Vagina (tissue), 2 donors: ENCODE data around the gene URAD. TPM values are rescaled to one million over a fixed set of nuclear protein-coding genes. Genes with fewer than 3 reads are reported as not detected.

Experiments used
- DNase-seq, 2 donors: peaks; one replicate each; pipeline ENCODE4 v3.0.0-alpha.2; 2017; ENCODE audit errors: extremely low spot score in 2 of 2
- H3K27ac ChIP-seq: fragments of 200-600 bp; sonication (generic); one replicate; pipeline ENCODE4 v1.5.1; 2019
- H3K27me3 ChIP-seq: fragments of 200-600 bp; sonication (generic); one replicate; pipeline ENCODE4 v1.5.1; 2019
- H3K36me3 ChIP-seq, 2 donors: fragments of 200-600 bp; sonication (generic); one replicate each; pipeline ENCODE4 v1.5.1; 2017 to 2019
- H3K4me1 ChIP-seq: fragments of 200-600 bp; sonication (generic); one replicate; pipeline ENCODE4 v1.5.1; 2019
- H3K4me3 ChIP-seq, 2 donors: fragments of 200-600 bp; sonication (generic); 1 replicate in 1 of 2; 2 replicates in 1 of 2; pipeline ENCODE4 v1.5.1; 2016 to 2019
- H3K9me3 ChIP-seq: fragments of 200-600 bp; sonication (generic); one replicate; pipeline ENCODE4 v1.5.1; 2019
- CTCF ChIP-seq, 3 experiments: fragments of 450-650 bp in 2 of 3; fragments of 200-600 bp in 1 of 3; sonication (generic) in 1 of 3; IDR thresholded peaks; one replicate each; pipeline ENCODE4 v1.5.1; 2017 to 2019; ENCODE audit warnings: antibody characterized with exemption in 3 of 3, mild to moderate bottlenecking in 2 of 3, moderate library complexity in 2 of 3
- POLR2A ChIP-seq, 2 donors: fragments of 450-650 bp; IDR thresholded peaks; one replicate each; pipeline ENCODE4 v1.6.1; 2017; ENCODE audit warnings: antibody characterized with exemption in 2 of 2, mild to moderate bottlenecking in 2 of 2, moderate library complexity in 2 of 2
- POLR2AphosphoS5 ChIP-seq, 2 donors: sonication (generic); formaldehyde crosslinking; IDR thresholded peaks; one replicate each; pipeline ENCODE4 v1.9.0; 2017; ENCODE audit warnings: antibody characterized with exemption in 2 of 2, mild to moderate bottlenecking in 2 of 2, low read depth in 1 of 2; ENCODE audit not compliant: insufficient read depth in 1 of 2
- intact Hi-C: fragments of 100-400 bp; cut with DNase I; formaldehyde crosslinking; loops from one replicate; pipeline ENCODE4 v1.15.1; 2023
- total RNA-seq: library from RNA; depleted of rRNA; stranded (reverse); fragments of >200 nt; gene quantifications from one replicate; pipeline ENCODE4 v1.2.3, GENCODE V29; 2016

Gene URAD
- total RNA-seq, 1 donor from 2014 or later = not detected

- DNase-seq = no peak
- H3K4me3 ChIP-seq = no peak overlapping the region
- no peaks in the 10 kb centered on the region for H3K27me3 ChIP-seq
- peaks cover 18% of the 10 kb centered on the region for H3K4me1 ChIP-seq
- no peak overlapping the region for H3K27ac ChIP-seq
- no peak for TF ChIP-seq CTCF (IDR thresholded peaks at IDR 0.05)
- no peak for TF ChIP-seq POLR2A (IDR thresholded peaks at IDR 0.05)
- TF ChIP-seq POLR2AphosphoS5 (IDR thresholded peaks at IDR 0.05; ENCODE audit: insufficient read depth in 1 of 2, low read depth in 1 of 2) = no peak
- no peaks in the 10 kb centered on the region for H3K9me3 ChIP-seq
- intact Hi-C loops = loop anchor here (10.0 kb wide), 1 partner anchor 616 kb away; no protein-coding TSS in a partner anchor
- no peaks in the 10 kb centered on the region for H3K36me3 ChIP-seq
Observed at GRCh38 chr13:27981006-27981708, 7.3 kb downstream of the URAD start.

- no peaks in the 10 kb centered on the region for H3K9me3 ChIP-seq
- intact Hi-C loops = loop anchor here (10.0 kb wide), 1 partner anchor 616 kb away; no protein-coding TSS in a partner anchor
Observed at GRCh38 chr13:27980280-27980998, 8.1 kb downstream of the URAD start.

GRCh38 chr13:27979765-27980279 is 8.7 kb downstream of the URAD start:
- DNase-seq = no peak
- H3K36me3 ChIP-seq = no peaks in the 10 kb centered on the region
- H3K27ac ChIP-seq = no peak overlapping the region
- TF ChIP-seq CTCF (IDR thresholded peaks at IDR 0.05) = no peak
- no peak for TF ChIP-seq POLR2AphosphoS5 (IDR thresholded peaks at IDR 0.05; ENCODE audit: insufficient read depth in 1 of 2, low read depth in 1 of 2)
- TF ChIP-seq POLR2A (IDR thresholded peaks at IDR 0.05) = no peak
- H3K4me1 ChIP-seq = peaks cover 18% of the 10 kb centered on the region
- no peaks in the 10 kb centered on the region for H3K9me3 ChIP-seq
- H3K4me3 ChIP-seq = no peak overlapping the region
- no peaks in the 10 kb centered on the region for H3K27me3 ChIP-seq
- intact Hi-C loops = loop anchor here (10.0 kb wide), 2 partner anchors 155 to 615 kb away; no protein-coding TSS in a partner anchor

More at GRCh38 chr13:27980280-27980998, 8.1 kb downstream of the URAD start:
- Histone ChIP-seq H3K36me3 (no peaks in the 10 kb centered on the region), H3K4me3 (no peak overlapping the region), H3K4me1 (peaks cover 18% of the 10 kb centered on the region), H3K27ac (no peak overlapping the region), H3K27me3 (no peaks in the 10 kb centered on the region)
- TF ChIP-seq POLR2AphosphoS5 (IDR thresholded peaks at IDR 0.05; ENCODE audit: insufficient read depth in 1 of 2, low read depth in 1 of 2) (no peak), CTCF (IDR thresholded peaks at IDR 0.05) (no peak), POLR2A (IDR thresholded peaks at IDR 0.05) (no peak)
- no peak for DNase-seq

- H3K36me3 ChIP-seq = no peaks in the 10 kb centered on the region
- intact Hi-C loops = loop anchor here (10.0 kb wide), 1 partner anchor 154 kb away; no protein-coding TSS in a partner anchor
- H3K4me3 ChIP-seq = no peak overlapping the region
Observed at GRCh38 chr13:27979001-27979643, 9.4 kb downstream of the URAD start.

More at GRCh38 chr13:27979001-27979643, 9.4 kb downstream of the URAD start:
- Histone ChIP-seq H3K27ac (no peak overlapping the region), H3K4me1 (peaks cover 18% of the 10 kb centered on the region), H3K9me3 (no peaks in the 10 kb centered on the region), H3K27me3 (no peaks in the 10 kb centered on the region)
- no peak for TF ChIP-seq POLR2AphosphoS5 (IDR thresholded peaks at IDR 0.05; ENCODE audit: insufficient read depth in 1 of 2, low read depth in 1 of 2)
- no peak for TF ChIP-seq CTCF (IDR thresholded peaks at IDR 0.05)
- TF ChIP-seq POLR2A (IDR thresholded peaks at IDR 0.05) = no peak
- DNase-seq = no peak
